HepG2 (cell line): ENCODE results near the gene ATR. TPM values are rescaled to one million over a fixed set of nuclear protein-coding genes. Genes with fewer than 3 reads are reported as not detected.

ENCODE experiments used
- ARID5B ChIP-seq: IDR thresholded peaks from 2 replicates; pipeline ENCODE4 v1.4.0; 2020; ENCODE audit warnings: mild to moderate bottlenecking, missing genetic modification reagents
- ATF2 ChIP-seq: sonication (generic); formaldehyde crosslinking; IDR thresholded peaks from 2 replicates; pipeline ENCODE4 v1.4.0; 2020; ENCODE audit warnings: missing genetic modification reagents
- HHEX ChIP-seq: IDR thresholded peaks from 2 replicates; pipeline ENCODE4 v1.6.1; 2016; ENCODE audit warnings: control low read depth
- LCORL ChIP-seq, 2 experiments: fragments of 450-650 bp in 1 of 2; sonication (generic) in 1 of 2; formaldehyde crosslinking in 1 of 2; IDR thresholded peaks; 2 replicates each; pipeline versions ENCODE4 v1.5.0 to v1.6.1; 2017 to 2020; ENCODE audit warnings: antibody characterized with exemption in 1 of 2, missing genetic modification reagents in 1 of 2
- PHF20 ChIP-seq: sonication (generic); formaldehyde crosslinking; IDR thresholded peaks from 2 replicates; pipeline ENCODE4 v1.5.0; 2020; ENCODE audit warnings: mild to moderate bottlenecking, missing genetic modification reagents
- POGK ChIP-seq: sonication (generic); formaldehyde crosslinking; conservative IDR thresholded peaks from 2 replicates; pipeline ENCODE4 v1.8.0; 2022; ENCODE audit warnings: mild to moderate bottlenecking, moderate library complexity, missing genetic modification reagents
- SAFB2 ChIP-seq: sonication (generic); formaldehyde crosslinking; IDR thresholded peaks from 2 replicates; pipeline ENCODE4 v1.5.1; 2020; ENCODE audit warnings: missing genetic modification reagents, low read depth, mild to moderate bottlenecking, borderline replicate concordance
- TAF1 ChIP-seq: sonication (generic); formaldehyde crosslinking; IDR thresholded peaks from 2 replicates; pipeline ENCODE4 v1.4.0; 2020; ENCODE audit warnings: missing genetic modification reagents
- TEF ChIP-seq: sonication (generic); formaldehyde crosslinking; IDR thresholded peaks from 2 replicates; pipeline ENCODE4 v1.5.0; 2020; ENCODE audit warnings: missing genetic modification reagents
- TGIF2 ChIP-seq: IDR thresholded peaks from 2 replicates; pipeline ENCODE4 v1.6.1; 2016; ENCODE audit warnings: control low read depth, missing compliant biosample characterization
- THYN1 ChIP-seq: sonication (generic); formaldehyde crosslinking; IDR thresholded peaks from 2 replicates; pipeline ENCODE4 v1.8.1; 2023; ENCODE audit warnings: low read depth, mild to moderate bottlenecking, moderate library complexity, missing genetic modification reagents, borderline replicate concordance
- ZBTB10 ChIP-seq: sonication (generic); formaldehyde crosslinking; IDR thresholded peaks from 2 replicates; pipeline ENCODE4 v1.4.0; 2020; ENCODE audit warnings: missing genetic modification reagents, borderline replicate concordance
- ZC3H13 ChIP-seq: sonication (generic); formaldehyde crosslinking; IDR thresholded peaks from 2 replicates; pipeline ENCODE4 v1.8.1; 2023; ENCODE audit warnings: mild to moderate bottlenecking, missing genetic modification reagents, moderate library complexity
- ZNF607 ChIP-seq: sonication (generic); formaldehyde crosslinking; IDR thresholded peaks from 2 replicates; pipeline ENCODE4 v1.5.1; 2020; ENCODE audit warnings: missing genetic modification reagents, mild to moderate bottlenecking, borderline replicate concordance
- ZNF615 ChIP-seq: sonication (generic); formaldehyde crosslinking; IDR thresholded peaks from 2 replicates; pipeline ENCODE4 v1.5.0; 2020; ENCODE audit warnings: mild to moderate bottlenecking, missing genetic modification reagents, borderline replicate concordance
- ZNF891 ChIP-seq: sonication (generic); formaldehyde crosslinking; IDR thresholded peaks from 2 replicates; pipeline ENCODE4 v1.5.0; 2020; ENCODE audit warnings: mild to moderate bottlenecking, missing genetic modification reagents
- ZSCAN21 ChIP-seq: sonication (generic); formaldehyde crosslinking; IDR thresholded peaks from 2 replicates; pipeline ENCODE4 v1.8.0; 2022; ENCODE audit warnings: mild to moderate bottlenecking, missing genetic modification reagents, moderate library complexity, borderline replicate concordance
- polyA plus RNA-seq, 8 experiments: library from polyadenylated mRNA; depleted of rRNA in 3 of 8; stranded (reverse) in 7 of 8; unstranded in 1 of 8; fragments of >200 nt; fragmentation: Illumina TruSeq in 4 of 8; extraction: Trizol in 4 of 8; gene quantifications; 2 replicates each; pipeline versions ENCODE4 v1.2.1 to v1.2.3, GENCODE V29; 2011 to 2016; ENCODE audit warnings: low read depth in 4 of 8, missing spikeins in 1 of 8, mixed read lengths in 1 of 8; ENCODE audit not compliant: insufficient read depth in 1 of 8
- total RNA-seq, 5 experiments: library from RNA; depleted of rRNA; stranded (reverse); fragments of >200 nt; fragmentation: Illumina TruSeq; extraction: Trizol; gene quantifications; 2 replicates each; pipeline ENCODE4 v1.2.3, GENCODE V29; 2016; ENCODE audit warnings: low read depth in 1 of 5

ATR gene
- total and polyA plus RNA-seq, 2 of the 13 experiments (the other 11 are each of a cell fraction or from before 2014, with no cell fraction given): 6.6 to 17.0 TPM

- TF ChIP-seq THYN1 (CRISPR knock-in tag) (0 out of 2 replicates have a peak, but pooled peaks have one; percentile 69), POGK (CRISPR knock-in tag) (peak; percentile 96), TAF1 (CRISPR knock-in tag) (peak; percentile 93), ARID5B (CRISPR knock-in tag) (peak; percentile 88), SAFB2 (CRISPR knock-in tag) (peak; percentile 48; the same call in 1 of the 2 replicates), PHF20 (CRISPR knock-in tag) (peak; percentile 95), ZC3H13 (CRISPR knock-in tag) (peak; percentile 82), LCORL (IDR thresholded peaks at IDR 0.05) (no peak), LCORL (CRISPR knock-in tag; IDR thresholded peaks at IDR 0.05) (no peak), ZNF607 (CRISPR knock-in tag) (peak; percentile 97), HHEX (CRISPR knock-in tag) (no peak), TGIF2 (CRISPR knock-in tag) (peak; percentile 98), ATF2 (CRISPR knock-in tag) (peak; percentile 90; the same call in 1 of the 2 replicates), ZSCAN21 (CRISPR knock-in tag) (0 out of 2 replicates have a peak, but pooled peaks have one; percentile 40), ZNF891 (CRISPR knock-in tag) (peak; percentile 98), TEF (CRISPR knock-in tag) (peak; percentile 61), ZNF615 (CRISPR knock-in tag) (peak; percentile 82; the same call in 1 of the 2 replicates), ZBTB10 (CRISPR knock-in tag) (peak; percentile 59; the same call in 1 of the 2 replicates)
Measured at GRCh38 chr3:142578329-142579223, at the start of gene ATR (continued).
